SK-N-DZ (cell line): ENCODE results near the gene LAMTOR5. TPM values are rescaled to one million over a fixed set of nuclear protein-coding genes. Genes with fewer than 3 reads are reported as not detected.
A peak's percentile ranks its signal among the peaks of the same experiment; 100 is the strongest.
"Not testable (repeated sequence)": the region's sequence is repeated elsewhere in the genome, so short reads cannot be mapped to it uniquely, and the experiment has no call there.

Experiments used
- DNase-seq: peaks from one replicate; pipeline ENCODE4 v3.0.0-alpha.2; 2015; ENCODE audit warnings: low spot score
- polyA plus RNA-seq, 2 experiments: library from polyadenylated mRNA; depleted of rRNA; stranded (reverse); fragments of >200 nt; gene quantifications; 2 replicates each; pipeline ENCODE4 v1.2.3, GENCODE V29; 2014

Gene LAMTOR5
- 86.5 and 128 TPM in 2 replicates for polyA plus RNA-seq (2014; cell fraction: cytosol; rRNA removed)
- 54.0 and 97.7 TPM in 2 replicates for polyA plus RNA-seq (2014; cell fraction: nucleus; rRNA removed)

GRCh38 chr1:110407260-110408210 lies at the start of gene LAMTOR5:
LAMTOR5 (minus strand) TSS chr1:110407694; CDS start chr1:110407620, 74 bp downstream.
- peak; percentile 92 for DNase-seq

GRCh38 chr1:110457206-110457605 lies 49.7 kb upstream of the LAMTOR5 start:
- DNase-seq: no peak

GRCh38 chr1:110455151-110455550 lies 47.7 kb upstream of the LAMTOR5 start:
- no peak for DNase-seq

- DNase-seq: no peak
Measured at GRCh38 chr1:110454328-110454727, 46.8 kb upstream of the LAMTOR5 start.

GRCh38 chr1:110453829-110454228 lies 46.3 kb upstream of the LAMTOR5 start:
- DNase-seq: no peak

GRCh38 chr1:110452330-110452729 lies 44.8 kb upstream of the LAMTOR5 start:
- DNase-seq: no peak

GRCh38 chr1:110450929-110451328 lies 43.4 kb upstream of the LAMTOR5 start, which contains the start of gene PROK1:
PROK1 (plus strand) TSS chr1:110451149; CDS start chr1:110451217, 68 bp downstream.
- DNase-seq: no peak

GRCh38 chr1:110449661-110450651 lies 42.5 kb upstream of the LAMTOR5 start:
- no peak for DNase-seq

GRCh38 chr1:110444561-110444960 lies 37.1 kb upstream of the LAMTOR5 start:
- DNase-seq: no peak

- no peak for DNase-seq
Measured at GRCh38 chr1:110443451-110443850, 36.0 kb upstream of the LAMTOR5 start.

GRCh38 chr1:110441888-110442287 lies 34.4 kb upstream of the LAMTOR5 start:
- no peak for DNase-seq

- DNase-seq: no peak
Measured at GRCh38 chr1:110440877-110441276, 33.4 kb upstream of the LAMTOR5 start.

- DNase-seq: not testable (repeated sequence)
Measured at GRCh38 chr1:110439873-110440272, 32.4 kb upstream of the LAMTOR5 start.

- no peak for DNase-seq
Measured at GRCh38 chr1:110438893-110439292, 31.4 kb upstream of the LAMTOR5 start.

- not testable (repeated sequence) for DNase-seq
Measured at GRCh38 chr1:110437645-110438299, 30.3 kb upstream of the LAMTOR5 start.

GRCh38 chr1:110436635-110437034 lies 29.1 kb upstream of the LAMTOR5 start:
- no peak for DNase-seq

- DNase-seq: no peak
Measured at GRCh38 chr1:110434946-110435345, 27.5 kb upstream of the LAMTOR5 start.

GRCh38 chr1:110433803-110434202 lies 26.3 kb upstream of the LAMTOR5 start:
- DNase-seq: peak; percentile 21

- DNase-seq: no peak
Measured at GRCh38 chr1:110433213-110433612, 25.7 kb upstream of the LAMTOR5 start.

GRCh38 chr1:110430901-110431300 lies 23.4 kb upstream of the LAMTOR5 start:
- DNase-seq: no peak

GRCh38 chr1:110430366-110430765 lies 22.9 kb upstream of the LAMTOR5 start:
- no peak for DNase-seq
